Lower leg skin (tissue), 4 donors: ENCODE data around the gene PNPLA2. TPM values are rescaled to one million over a fixed set of nuclear protein-coding genes. Genes with fewer than 3 reads are reported as not detected.

Experiments used
- DNase-seq, 2 donors: peaks; one replicate each; pipeline ENCODE4 v3.0.0-alpha.2; 2019; ENCODE audit warnings: low spot score in 2 of 2
- H3K4me3 ChIP-seq: fragments of 200-600 bp; sonication (generic); 2 replicates; pipeline ENCODE4 v1.5.1; 2017; ENCODE audit warnings: mild to moderate bottlenecking, low read depth; ENCODE audit not compliant: poor library complexity, severe bottlenecking
- CTCF ChIP-seq, 3 donors: fragments of 450-650 bp; IDR thresholded peaks; one replicate each; pipeline ENCODE4 v1.5.1; 2016; ENCODE audit warnings: antibody characterized with exemption in 3 of 3, mild to moderate bottlenecking in 3 of 3, moderate library complexity in 2 of 3
- POLR2A ChIP-seq, 2 donors: fragments of 450-650 bp; IDR thresholded peaks; one replicate each; pipeline ENCODE4 v1.6.1; 2016 to 2017; ENCODE audit warnings: antibody characterized with exemption in 2 of 2, mild to moderate bottlenecking in 1 of 2, moderate library complexity in 1 of 2
- WGBS, 2 donors: methylation state at CpG; one replicate each; pipeline ENCODE4 v1.1.5; 2018; 5-methylcytosine and 5-hydroxymethylcytosine counted together
- intact Hi-C: fragments of 100-400 bp; cut with DNase I; formaldehyde crosslinking; loops from one replicate; pipeline ENCODE4 v1.15.0; 2023; ENCODE audit warnings: low total_unique reads
- total RNA-seq, 4 donors: library from RNA; depleted of rRNA; stranded (reverse); fragments of >200 nt; gene quantifications; one replicate each; pipeline ENCODE4 v1.1.0, GENCODE V29; 2016

The PNPLA2 gene
- total RNA-seq, 4 donors from 2014 or later = 55.5 to 99.7 (median 72.4) TPM

DNA sequence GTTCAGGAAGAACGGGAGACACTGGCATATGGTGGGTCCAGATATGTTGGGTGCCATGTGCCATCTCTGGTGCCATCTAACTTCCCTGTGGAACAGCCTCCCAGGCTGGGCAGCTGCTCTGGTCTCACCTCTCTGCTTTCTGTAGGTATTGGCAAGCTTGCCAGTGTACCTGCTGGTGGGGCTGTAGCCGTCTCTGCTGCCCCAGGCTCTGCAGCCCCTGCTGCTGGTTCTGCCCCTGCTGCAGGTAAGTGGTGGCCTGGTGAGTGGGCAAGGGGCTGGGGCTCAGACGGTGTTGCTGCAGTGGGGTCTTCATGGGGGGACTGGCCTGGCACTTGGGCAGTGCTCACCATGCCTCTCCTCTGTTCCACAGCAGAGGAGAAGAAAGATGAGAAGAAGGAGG is 6.3 kb upstream of the PNPLA2 start:
- DNase-seq = no peak
- TF ChIP-seq POLR2A (IDR thresholded peaks at IDR 0.05) (no peak), CTCF (IDR thresholded peaks at IDR 0.05) (no peak)
- no peak overlapping the region for H3K4me3 ChIP-seq
- WGBS, 2 donors = 72 to 81% methylated on average over 2 to 3 of the region's 3 CpGs
- intact Hi-C loops = no loop called here

GRCh38 chr11:813072-813455 is 5.7 kb upstream of the PNPLA2 start:
- TF ChIP-seq CTCF (IDR thresholded peaks at IDR 0.05) (no peak), POLR2A (IDR thresholded peaks at IDR 0.05) (no peak)
- intact Hi-C loops = no loop called here
- no peak for DNase-seq
- 81 to 83% methylated on average over 6 of the region's 6 CpGs for WGBS, 2 donors
- H3K4me3 ChIP-seq = no peak overlapping the region

DNA sequence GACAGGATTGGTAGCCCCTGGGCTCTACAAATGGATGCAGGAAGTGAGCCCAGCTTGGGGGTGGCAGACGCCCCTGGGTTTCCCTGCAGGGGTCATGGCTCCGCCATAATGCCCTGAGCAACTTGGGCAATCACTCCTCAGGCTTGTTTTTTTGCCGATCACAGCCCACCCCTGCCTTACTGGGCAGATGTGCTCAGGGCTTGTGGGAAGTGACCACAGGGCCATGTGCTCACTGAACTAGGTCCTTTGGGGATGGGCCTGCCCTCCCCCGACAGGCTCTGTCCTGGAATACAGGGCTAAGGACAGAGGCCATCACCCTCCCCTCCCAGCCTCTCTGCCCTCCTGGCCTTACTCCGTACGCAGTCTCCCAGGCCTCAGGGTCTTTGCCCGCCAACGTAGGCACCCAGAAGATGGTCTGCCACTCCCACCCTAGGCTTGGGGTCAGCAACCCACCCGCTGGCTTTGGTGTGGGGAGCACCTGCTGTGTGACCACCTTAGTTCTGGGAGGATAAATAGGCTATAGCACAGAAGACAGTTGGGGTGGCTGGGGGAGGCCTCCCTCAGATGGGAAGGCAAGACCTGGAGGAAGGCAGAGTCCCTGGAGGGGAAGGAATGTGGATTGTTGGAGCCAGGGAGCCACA is 5.1 kb upstream of the PNPLA2 start:
- TF ChIP-seq CTCF (IDR thresholded peaks at IDR 0.05) = no peak
- no peak for TF ChIP-seq POLR2A (IDR thresholded peaks at IDR 0.05)
- intact Hi-C loops = no loop called here
- 69 to 80% methylated on average over 9 of the region's 9 CpGs for WGBS, 2 donors
- H3K4me3 ChIP-seq = no peak overlapping the region
- no peak for DNase-seq

DNA sequence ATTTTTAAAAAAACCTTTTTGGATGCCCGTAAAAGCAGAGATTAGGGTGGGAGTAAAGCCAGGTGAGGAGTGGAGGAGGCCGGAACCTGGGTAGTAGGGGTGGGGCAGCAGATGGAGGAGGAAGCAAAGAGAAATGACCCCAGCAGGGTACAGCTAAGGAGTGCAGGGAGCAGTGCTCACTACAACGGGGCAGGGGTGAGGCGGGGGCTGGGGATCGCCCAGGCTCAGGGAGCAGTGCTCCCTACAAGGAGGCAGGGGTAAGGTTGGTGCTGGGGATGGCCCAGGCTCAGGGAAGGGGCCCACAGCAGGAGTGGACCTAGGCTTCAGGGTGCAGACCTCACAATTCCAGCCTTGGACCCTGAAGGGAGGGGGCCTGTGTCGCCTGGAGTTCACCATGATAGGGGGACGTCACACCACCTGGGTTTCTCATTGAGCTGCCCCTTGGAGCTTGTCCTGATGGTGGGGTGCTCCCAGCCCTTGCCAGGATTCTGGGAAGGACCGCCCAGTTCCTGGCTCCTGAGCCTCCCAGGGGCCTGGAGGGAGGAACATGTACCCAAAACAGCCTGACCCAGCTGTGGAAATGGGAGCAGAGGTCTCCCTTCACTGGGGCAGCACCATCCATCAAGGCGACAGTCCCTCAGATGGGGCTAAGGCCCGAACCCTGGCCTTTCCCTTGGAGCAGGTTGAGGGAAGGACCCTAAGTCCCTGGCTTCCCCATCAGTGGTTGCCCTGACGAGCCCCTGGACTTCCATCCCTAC is 2.9 kb upstream of the PNPLA2 start:
- no peak for TF ChIP-seq POLR2A (IDR thresholded peaks at IDR 0.05)
- no peak for TF ChIP-seq CTCF (IDR thresholded peaks at IDR 0.05)
- DNase-seq = no peak
- H3K4me3 ChIP-seq = no peak overlapping the region
- intact Hi-C loops = no loop called here
- 82 to 84% methylated on average over 10 to 11 of the region's 11 CpGs for WGBS, 2 donors

DNA sequence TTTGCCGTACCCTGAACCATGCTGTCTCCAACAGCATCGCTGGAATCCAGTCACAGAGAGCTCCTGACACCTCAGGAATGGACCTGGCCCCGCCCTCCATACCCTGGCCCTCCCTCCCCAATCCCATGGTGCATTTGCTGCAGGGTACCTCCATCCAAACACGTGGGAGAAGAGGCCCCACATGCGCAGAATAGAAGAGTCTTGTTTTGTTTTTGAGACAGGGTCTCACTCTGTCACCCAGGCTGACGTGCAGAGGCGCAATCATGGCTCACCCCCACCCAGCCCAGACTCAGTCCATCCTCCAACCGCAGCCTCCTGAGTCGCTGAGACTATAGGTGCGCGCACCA is 2.3 kb upstream of the PNPLA2 start:
- intact Hi-C loops = no loop called here
- TF ChIP-seq POLR2A (IDR thresholded peaks at IDR 0.05) (no peak), CTCF (IDR thresholded peaks at IDR 0.05) (no peak)
- H3K4me3 ChIP-seq = no peak overlapping the region
- WGBS, 2 donors = 83% methylated on average over 11 of the region's 11 CpGs
- DNase-seq = no peak
